ENCODE data around the gene KIF7.
"Not testable (repeated sequence)": the region's sequence is repeated elsewhere in the genome, so short reads cannot be mapped to it uniquely, and the experiment has no call there.

Gene KIF7

GRCh38 chr15:89654847-89655805 is at the start of gene KIF7:
Gene KIF7, minus strand, starts transcription at chr15:89655467. Its CDS starts 2,537 bp downstream, at chr15:89652930.
- DNase-seq = peak; percentile 5 to 12

- DNase-seq = no peak
Observed at GRCh38 chr15:89704411-89704810, 49.1 kb upstream of the KIF7 start.

- no peak for DNase-seq
Observed at GRCh38 chr15:89695198-89695597, 39.9 kb upstream of the KIF7 start.

- DNase-seq = no peak
Observed at GRCh38 chr15:89693696-89694095, 38.4 kb upstream of the KIF7 start.

GRCh38 chr15:89693091-89693490 is 37.8 kb upstream of the KIF7 start:
- DNase-seq = no peak

- peak; percentile 73 to 77 for DNase-seq
Observed at GRCh38 chr15:89690276-89691218, 35.3 kb upstream of the KIF7 start, which contains the start of the genes PEX11A and WDR93. Gene PEX11A, minus strand, starts transcription at chr15:89690754. Its CDS starts 122 bp downstream, at chr15:89690632. Gene WDR93, plus strand, starts transcription at chr15:89690811. Its CDS starts 10,936 bp downstream, at chr15:89701747.

- not testable (repeated sequence) for DNase-seq
Observed at GRCh38 chr15:89689930-89690275, 34.6 kb upstream of the KIF7 start.

GRCh38 chr15:89686522-89686921 is 31.3 kb upstream of the KIF7 start:
- no peak for DNase-seq

GRCh38 chr15:89685995-89686394 is 30.7 kb upstream of the KIF7 start:
- DNase-seq = no peak

GRCh38 chr15:89681146-89681545 is 25.9 kb upstream of the KIF7 start:
- no peak for DNase-seq

GRCh38 chr15:89680282-89680873 is 25.1 kb upstream of the KIF7 start:
- DNase-seq = no peak

- no peak for DNase-seq
Observed at GRCh38 chr15:89679212-89679611, 23.9 kb upstream of the KIF7 start, which contains the start of gene PLIN1. Gene PLIN1, minus strand, starts transcription at chr15:89679367. Its CDS starts 1,878 bp downstream, at chr15:89677489.

GRCh38 chr15:89677381-89677780 is 22.1 kb upstream of the KIF7 start:
- no peak for DNase-seq

- DNase-seq = no peak
Observed at GRCh38 chr15:89675606-89676005, 20.3 kb upstream of the KIF7 start.

GRCh38 chr15:89674526-89674925 is 19.3 kb upstream of the KIF7 start:
- no peak for DNase-seq

- DNase-seq = no peak
Observed at GRCh38 chr15:89673165-89673512, 17.9 kb upstream of the KIF7 start.

GRCh38 chr15:89672221-89673164 is 17.2 kb upstream of the KIF7 start:
- no peak for DNase-seq

- no peak for DNase-seq
Observed at GRCh38 chr15:89671687-89672086, 16.4 kb upstream of the KIF7 start.

GRCh38 chr15:89670971-89671560 is 15.8 kb upstream of the KIF7 start:
- DNase-seq = no peak

GRCh38 chr15:89669941-89670340 is 14.7 kb upstream of the KIF7 start:
- no peak for DNase-seq

GRCh38 chr15:89669309-89669865 is 14.1 kb upstream of the KIF7 start:
- no peak for DNase-seq

Data from stimulated activated CD4-positive, alpha-beta T cell treated with anti-CD3 and anti-CD28 coated beads, Interleukin-4, amount 100 ng/mL, for 4 hours (primary cell).